Activated CD8-positive, alpha-beta memory T cell treated with anti-CD3 and anti-CD28 coated beads, Interleukin-2, amount 50 U/mL, for 24 hours (primary cell): ENCODE data around the gene ZMAT5.

Experiments
- DNase-seq: peaks from one replicate; pipeline ENCODE4 v3.0.0-alpha.2; 2020; ENCODE audit errors: extremely low read depth

The ZMAT5 gene, protein sequence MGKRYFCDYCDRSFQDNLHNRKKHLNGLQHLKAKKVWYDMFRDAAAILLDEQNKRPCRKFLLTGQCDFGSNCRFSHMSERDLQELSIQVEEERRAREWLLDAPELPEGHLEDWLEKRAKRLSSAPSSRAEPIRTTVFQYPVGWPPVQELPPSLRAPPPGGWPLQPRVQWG

DNA sequence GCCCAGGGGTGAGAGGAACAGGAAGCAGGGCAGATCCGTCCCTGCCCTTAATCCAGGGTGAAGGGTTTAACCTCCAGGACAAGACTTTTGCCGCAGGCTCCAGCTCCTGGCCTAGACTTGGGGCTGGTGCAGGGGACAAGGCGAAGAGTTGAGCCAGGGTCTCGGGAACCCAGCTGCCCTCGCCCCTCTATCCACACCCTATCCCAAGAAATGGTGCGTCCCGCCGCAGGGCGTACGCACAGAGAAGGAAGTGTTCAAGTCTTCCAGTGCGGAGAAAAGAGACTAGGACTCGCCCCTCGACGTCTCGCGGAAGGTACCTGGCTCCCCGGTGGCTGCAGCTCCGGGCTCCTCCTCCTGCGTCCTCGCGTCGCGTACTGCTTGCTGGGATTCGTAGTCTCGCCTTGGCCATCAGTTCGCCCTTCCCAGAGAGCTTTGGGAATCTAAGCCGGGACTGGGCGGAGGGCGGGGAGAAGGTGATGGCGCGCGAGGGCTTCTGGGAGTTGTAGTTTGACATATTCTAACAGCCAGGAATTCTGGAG is at the start of gene ZMAT5:
ZMAT5 (minus strand) TSS at position 376 of the 539 bp plus-strand sequence. CDS start 18,463 bp downstream, outside the sequence.
- DNase-seq, result peak; percentile 82

DNA sequence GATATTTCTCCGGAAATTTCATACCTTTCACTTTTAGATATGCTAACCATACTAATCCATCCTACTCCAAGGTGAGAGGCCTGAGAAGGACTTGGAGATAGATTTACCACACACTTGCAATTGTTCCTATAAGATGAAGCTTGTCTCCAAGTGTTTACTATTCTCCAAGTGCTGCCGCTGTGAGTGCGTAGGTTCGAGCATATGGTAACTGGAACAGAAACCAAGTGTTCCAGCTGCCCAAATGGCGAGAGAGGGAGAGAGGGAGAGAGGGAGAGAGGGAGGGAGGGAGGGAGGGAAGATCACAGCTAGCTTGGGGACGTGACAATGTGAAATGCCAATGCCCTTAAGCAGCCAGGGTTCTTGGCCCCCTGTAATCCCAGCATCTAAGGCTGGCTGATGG is 49.7 kb upstream of the ZMAT5 start:
- DNase-seq, result no peak

DNA sequence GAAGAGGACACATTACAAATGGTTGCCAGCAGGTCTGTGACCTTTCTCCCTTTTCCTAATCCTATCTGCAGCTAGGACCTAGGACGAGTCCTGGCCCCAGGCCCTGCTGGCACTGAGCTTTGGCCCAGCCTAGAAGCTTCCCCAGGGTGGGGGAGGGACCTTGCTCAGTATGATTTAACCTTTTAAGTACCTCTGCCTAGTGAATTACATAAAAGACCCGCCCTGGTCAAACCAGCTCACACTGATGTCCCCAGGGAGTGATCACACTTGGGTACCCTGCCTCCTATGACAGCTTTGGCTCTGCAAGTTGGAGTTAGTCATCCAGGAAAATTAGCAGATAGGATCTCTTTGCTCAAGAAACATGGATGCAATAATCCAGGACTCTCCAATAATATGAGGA is 49.3 kb upstream of the ZMAT5 start:
- DNase-seq, result no peak

DNA sequence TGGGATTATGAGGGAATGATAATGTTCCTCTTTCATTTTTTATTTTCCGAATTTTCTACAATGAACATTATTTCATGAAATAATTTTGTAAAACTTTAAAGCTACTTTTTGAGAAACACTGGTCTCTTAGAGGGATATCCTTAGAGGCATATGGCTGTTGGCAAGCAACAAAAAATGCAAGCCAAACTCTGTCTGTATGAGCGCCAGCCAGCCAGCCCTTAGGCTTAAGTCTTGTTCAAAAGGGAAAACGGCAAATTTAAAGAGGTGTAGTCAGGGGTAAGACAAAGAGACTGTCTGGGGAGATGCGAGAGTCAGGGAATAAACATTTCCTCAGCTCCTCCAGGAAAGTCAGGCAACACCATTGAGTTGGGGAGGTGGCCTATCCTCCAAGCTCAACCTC is 48.8 kb upstream of the ZMAT5 start:
- no peak for DNase-seq

DNA sequence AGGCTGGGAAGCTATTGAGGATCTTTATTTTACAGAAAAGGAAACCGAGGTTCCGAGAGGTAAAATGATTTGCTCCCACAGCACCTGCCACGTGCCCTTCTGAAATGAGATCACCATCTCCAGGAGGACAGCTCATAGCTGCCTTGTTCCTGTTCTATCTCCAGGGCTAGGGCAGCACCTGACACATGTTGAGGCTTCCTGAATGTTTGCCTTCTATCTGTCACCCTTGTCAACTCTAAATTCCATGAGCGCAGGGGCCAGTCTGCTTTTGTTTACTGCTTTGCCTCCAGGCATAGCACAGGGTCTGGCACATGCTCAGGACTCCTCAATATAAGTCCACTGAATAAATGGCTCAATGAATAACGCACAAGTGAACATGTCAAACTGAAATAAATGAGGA is 47.2 kb upstream of the ZMAT5 start:
- no peak for DNase-seq

DNA sequence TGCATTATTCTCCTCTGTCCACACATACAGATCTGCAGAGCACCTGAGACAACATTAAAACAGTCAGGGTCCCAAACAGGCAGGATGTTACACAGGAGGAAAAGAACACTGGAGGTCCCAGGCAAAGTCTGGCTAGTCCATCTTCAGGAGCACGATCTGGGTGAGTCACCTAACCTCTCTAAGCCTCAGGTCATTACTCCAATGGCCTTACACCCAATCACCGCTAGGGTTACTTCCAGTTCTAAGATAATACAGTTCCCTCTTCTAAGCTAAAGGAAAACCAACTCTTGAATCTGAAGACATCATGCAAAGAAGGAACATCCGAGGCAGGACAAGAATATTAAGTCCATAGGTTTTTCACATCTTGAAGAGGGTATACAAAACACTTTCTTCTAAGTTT is 46.8 kb upstream of the ZMAT5 start:
- DNase-seq, result no peak

DNA sequence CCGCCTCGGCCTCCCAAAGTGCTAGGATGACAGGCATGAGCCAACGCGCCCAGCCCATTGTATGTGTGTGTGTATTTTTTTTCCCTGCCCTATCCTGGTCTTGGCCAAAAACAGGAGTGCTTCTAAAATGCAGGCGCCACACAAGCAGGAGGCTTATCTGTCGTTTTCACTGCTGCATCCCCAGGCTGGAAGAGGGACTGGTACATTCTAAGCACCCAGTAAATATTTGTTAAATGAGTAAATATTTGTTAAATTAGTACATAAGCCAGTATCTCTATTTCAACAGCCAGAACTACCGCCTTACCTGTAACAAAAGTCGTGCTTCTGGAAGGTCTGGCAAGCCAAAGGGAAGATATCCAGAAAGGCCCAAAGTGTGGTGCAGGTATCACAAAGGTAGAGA is 46.3 kb upstream of the ZMAT5 start:
- no peak for DNase-seq

DNA sequence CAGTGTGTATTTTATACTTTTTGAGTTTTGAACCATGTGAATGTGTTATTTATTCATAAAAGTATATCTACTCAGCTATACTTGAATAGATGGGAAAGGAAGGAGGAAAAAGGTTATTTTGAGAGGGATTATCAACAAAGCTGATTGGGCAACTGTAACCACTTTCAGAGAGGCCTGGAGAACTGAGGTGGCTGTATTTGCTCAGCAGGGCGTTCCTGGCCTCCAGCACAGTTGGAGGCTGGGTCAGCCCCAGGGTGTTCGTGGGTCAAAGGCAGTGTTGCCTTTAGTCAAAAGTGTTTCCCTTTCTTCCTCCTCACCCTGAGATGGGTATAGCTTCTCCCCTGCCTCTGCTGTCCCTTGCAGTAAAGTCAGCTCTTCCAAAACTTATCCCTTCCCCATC is 44.6 kb upstream of the ZMAT5 start:
- DNase-seq, result no peak

DNA sequence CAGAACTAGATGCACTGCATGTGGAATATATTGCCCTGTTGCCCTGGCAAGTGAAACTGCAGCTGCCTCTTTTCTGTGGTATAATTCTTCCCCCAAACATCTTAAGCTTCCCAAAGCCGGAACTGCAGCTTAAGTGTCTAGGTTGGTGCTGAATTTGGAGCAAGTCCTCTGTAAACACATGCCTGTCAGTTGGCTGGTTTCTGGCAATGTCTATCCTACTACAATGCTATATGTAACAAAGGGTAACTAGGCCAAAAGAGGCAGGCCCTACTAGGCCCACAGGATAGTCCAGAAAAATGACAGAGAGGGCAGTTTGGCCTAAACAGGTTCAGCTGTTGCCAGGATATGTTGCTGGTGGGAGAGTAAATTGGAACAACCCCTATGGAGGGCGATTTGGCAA is 43.4 kb upstream of the ZMAT5 start:
- DNase-seq, result no peak

DNA sequence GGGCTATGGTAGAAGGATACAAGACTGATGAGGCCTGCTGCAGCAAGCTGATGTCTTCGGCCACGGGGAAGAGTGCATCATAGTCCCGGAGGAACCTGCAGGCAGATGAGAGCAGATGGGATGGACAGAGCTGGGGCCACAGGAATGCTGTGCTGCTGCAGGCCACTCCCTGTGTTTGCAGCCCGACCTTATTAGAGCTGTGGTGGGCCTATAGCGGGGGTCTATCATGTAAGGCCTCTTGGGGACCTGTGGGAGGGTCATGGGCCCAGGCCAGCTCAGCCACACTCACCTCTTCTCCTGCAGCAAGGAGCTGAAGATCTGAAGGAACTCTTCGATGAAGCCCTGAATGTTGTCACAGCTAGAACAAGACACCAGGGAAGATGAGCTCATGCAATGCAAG is 39.4 kb upstream of the ZMAT5 start:
- no peak for DNase-seq

DNA sequence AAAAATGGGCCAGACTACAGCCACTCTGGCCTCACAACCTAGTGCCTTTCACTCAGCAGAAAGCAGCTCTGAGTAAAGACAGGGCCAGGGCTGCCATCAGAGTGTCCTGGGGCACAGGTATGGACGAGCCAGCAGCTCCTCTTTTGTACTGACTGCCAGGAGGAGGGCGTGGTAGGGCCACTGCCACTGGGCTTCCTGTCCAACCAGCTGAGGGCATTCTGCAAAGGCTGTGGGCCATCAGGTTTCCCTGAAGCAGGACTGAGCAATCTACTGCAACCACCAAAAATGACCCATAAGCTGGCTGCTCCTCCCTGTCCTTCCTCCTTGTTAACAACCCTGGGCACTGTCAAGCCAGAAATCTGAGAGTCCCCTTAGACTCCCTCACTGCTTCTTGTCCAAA is 38.2 kb upstream of the ZMAT5 start:
- no peak for DNase-seq

DNA sequence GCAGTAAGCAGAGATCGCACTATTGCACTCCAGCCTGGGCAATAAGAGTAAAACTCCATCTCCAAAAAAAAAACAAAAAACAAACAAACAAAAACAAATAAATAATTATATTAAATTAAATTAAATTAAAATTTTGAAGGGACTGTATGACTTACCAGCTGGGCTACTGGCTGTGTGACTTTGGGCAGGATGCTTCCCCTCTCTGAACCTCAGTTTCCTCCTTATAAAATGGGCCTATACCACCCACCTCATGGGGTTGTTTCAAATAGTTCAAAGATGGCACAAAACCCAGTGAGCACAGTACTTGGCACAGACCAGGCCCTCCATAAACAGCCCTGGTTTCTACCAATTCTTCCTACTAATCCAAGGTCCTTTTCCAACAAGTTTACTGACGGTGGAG is 36.4 kb upstream of the ZMAT5 start:
- no peak for DNase-seq

DNA sequence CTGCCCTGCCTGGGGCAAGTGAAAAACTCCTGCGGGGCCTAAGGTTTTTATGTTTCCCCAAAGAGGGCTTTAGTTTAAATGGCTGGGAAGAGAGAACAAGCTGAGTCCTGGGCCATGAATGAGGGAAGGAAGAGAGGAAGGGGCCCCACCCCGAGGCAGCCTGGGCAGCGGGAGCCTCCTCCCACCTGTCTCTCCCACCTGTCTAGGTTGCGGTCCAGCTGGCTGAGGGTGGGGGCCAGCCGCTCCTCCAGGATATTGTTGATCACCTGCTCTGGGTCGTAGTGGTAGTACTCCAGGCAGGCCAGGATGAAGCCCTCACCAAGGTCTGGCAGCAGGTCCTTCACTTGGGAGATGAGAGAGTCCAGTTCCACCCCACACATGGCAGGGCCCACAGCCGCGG is 35.0 kb upstream of the ZMAT5 start:
- no peak for DNase-seq

DNA sequence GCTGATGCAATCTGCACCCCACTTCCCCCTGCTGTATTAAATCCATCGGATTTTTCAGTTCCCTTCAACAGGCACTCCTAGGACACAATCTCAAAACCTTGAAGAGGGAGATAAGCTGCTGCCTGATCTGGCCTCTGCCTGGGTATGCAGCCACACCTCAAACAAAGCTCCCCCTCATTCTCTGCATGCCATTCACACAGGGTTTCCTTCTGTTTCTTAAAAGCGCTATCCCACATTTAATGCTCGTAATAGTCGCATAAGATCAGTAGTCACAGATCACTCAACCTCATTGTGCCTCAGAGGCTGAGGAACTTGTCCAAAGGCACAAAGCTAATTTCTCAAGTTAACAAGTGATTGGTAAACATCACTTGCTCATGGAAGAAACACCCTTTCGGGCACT is 34.3 kb upstream of the ZMAT5 start:
- DNase-seq, result no peak

DNA sequence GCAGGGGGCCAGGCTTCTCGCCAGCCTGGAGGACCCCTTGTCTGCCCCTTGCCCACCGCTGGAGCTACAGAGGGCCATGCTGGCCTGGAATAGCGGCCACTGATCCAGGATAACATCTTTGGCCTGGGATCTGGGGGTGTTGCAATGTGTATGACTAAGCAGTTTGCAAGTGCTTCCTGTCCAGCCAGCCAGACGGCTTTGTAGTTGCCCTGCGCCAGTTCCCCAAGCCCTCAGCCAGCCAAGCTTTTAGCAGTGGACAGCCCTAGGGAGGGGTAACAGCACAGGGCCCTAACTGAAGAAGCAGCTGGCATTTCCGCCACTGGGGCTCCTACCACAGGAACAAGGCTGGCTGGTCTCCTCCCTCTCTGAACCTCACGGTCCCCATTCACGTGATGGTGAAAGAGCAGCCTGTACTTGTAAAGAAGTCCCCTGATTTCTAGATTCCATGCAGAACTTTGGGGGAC is 32.4 kb upstream of the ZMAT5 start:
- no peak for DNase-seq

DNA sequence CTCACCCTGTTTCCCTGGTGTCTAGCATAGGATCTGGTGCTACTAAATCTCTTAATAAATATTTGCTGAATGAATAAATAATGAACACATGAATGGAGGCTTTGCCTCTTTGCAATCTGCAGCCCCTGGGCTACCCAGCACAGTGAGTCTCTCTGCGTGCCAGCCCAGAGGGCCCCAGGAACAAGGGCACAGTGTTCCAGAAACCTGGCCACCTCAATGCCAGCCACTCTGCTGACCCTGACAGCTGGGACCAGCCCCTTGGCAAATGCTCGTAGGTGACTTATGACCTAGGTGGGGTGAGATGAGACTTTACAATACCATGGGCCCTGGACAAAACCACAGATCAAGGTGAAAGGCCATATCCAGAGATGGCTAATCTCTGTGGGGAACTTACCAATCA is 32.0 kb upstream of the ZMAT5 start:
- no peak for DNase-seq

DNA sequence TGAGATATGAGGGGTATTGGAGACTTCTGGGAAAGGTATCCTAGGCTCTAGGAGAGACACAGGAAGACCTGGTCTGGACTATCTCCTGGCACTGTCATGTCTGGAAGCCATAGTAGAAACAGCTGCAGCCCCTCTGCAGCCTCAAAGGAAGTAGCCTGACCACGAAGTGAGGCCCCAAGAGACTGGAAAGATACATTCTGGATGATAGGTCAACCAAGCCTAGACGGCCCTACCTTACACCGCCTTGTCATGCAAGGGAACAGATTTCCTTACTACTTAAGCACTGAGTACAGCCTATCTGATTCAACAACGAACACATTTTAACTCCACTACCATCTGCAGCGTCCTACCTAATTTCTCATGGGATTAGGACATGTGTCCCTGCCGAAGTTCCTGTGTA is 31.5 kb upstream of the ZMAT5 start:
- no peak for DNase-seq

DNA sequence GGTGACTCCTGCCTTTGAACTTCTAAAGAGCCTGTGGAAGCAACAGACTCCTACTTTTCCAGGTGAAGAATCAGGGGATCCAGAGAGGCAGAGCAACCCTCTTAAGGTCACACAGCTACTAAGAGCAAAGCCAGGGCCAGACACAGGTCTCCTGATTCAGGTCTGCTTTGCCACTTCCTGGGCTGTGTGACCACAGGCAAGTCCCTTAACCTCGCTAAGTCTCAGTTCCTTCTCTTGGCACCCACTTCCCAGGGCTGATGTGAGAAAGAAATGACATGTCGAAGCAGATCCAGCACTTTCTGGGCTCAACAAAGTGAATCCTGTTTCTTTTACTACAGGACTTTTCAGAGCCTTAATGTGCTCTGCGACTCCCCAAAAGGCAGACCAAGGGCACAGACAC is 30.5 kb upstream of the ZMAT5 start:
- no peak for DNase-seq

DNA sequence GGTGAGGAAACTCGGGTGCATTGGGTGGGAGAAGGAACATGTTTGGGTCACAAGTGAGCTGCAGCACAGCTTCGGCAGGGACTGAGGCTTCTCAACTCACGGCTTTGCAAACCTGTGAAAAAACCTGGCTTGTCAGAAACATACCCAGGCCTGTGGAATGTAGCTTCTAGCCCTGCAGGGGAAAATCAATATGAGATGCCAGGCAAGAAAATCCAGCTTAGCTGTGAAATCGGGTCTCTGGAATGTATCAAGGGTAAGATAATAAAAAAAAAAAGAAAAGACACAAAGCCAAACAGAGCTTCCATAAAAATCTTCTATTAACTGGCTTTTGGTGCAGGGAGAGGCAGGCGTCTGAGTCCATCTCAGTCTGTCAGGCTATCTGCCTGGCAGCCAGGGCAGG is 28.9 kb upstream of the ZMAT5 start:
- no peak for DNase-seq

DNA sequence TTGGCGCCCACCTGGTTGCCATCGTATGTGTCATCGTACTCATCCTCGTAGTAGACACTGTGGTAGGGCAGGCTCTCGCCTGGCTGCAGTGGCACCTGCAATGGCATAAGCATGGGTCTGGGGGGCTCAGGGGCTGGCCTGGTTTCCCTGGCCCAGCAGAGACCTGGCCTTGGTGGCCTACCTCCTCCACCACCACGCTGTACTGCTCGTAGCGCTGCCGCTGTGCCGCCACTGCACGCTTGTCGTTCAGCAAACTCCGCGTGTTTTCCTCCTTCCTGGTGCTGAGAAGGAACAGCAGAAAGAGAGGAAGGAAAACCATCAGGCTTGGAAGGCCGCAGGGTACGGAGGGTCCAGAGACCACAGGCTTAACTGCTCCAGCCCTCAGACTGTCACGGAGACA is 26.6 kb upstream of the ZMAT5 start:
- no peak for DNase-seq

DNA sequence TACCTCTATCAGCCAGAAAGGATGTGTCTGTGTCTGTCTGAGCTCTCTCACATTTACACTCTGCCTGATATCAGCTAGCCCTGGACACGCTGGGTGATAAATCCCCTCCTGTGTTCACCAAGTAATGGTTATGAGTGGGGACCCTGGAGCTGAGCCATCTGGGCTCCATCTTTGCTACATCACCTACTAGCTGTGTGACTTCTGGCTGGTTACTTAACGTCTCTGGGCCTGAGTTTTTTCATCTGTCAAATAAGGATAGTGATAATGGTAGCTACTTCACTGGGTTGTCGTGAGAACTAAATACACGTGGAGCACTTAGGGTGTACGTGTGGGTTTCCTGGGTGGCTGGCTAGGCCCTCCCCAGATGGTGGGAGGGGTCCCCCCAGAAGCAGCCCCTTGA is 23.3 kb upstream of the ZMAT5 start:
- no peak for DNase-seq

DNA sequence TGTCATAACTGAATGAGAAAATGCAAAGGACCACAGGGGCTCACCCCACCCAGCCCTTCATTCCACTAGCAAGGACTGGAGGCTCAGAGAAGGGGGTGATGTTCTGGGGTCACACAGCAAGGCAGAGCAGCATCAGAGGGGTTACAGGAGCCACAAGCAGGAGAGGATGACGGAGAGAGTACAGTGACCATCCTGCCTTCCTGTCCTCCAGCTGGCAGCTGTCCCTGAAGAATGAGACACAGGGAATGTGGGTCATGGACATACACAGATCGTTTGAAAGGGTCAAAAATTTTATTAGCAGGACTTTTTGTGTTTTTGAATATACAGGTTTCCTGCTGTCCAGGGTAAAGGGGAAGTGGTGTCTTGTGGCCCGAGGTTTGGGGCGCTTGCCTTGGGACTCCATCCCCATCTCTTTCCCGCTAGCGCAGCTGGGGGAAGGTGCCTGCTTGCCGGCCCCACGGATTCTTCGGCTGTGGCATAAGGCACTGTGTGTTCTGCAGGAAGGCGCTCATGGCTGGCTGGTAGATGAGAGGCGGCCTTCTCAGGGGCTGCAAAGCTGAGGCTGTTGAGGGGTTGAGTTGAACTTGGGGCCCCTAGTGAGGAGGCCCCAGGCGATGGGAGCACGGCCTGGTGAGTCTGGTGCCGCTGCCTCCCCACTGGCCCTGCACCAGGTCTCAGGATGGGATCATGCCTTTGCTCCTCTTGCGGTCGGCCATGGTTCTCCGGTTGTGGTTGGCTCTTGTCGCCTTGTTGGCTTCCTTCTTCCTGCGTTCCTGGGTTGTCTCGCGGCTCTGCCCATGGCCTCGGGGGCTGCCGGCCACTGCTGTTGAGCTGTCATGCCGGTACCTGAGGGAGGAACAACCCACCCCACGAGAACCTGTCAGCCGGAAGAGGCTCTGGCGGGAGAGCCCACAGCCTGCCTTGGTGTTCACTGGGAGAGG is 21.8 kb upstream of the ZMAT5 start:
- DNase-seq, result no peak

DNA sequence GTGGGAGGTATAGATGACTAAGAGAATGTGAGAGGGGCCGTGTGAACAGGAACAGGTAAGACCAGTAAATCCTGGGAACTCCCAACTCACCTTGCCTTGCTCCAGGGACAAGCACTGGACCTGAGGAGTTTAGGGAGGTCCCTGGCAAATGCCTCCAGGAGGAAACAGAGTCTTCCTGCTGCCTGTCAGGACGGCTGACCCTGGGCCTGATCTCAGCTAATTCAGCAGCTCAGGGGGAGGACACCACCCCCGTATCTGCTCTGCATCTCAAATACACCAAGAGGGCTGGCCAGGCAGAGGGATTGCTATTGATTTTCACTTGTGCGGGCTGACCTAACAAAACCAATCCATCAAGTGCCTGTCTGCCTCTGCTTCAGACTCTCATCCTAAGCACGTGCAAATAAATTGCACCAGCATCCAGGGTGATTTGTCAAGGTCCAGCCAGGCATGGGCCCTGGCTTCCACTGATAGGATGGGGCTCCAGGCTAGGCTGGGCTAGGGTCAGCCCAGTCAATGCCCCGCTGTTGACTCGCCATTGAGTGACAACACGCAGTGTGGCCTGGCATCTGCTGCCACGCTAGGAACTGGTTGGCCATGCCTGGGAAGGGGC is 20.7 kb upstream of the ZMAT5 start:
- no peak for DNase-seq
